Neural cell (in vitro differentiated cells): ENCODE results near the gene CIZ1.

Experiments used
- EZH2 ChIP-seq: fragments of 200-600, 300-800 bp; shearing (Covaris generic), sonication (generic); IDR thresholded peaks from 2 replicates; pipeline ENCODE4 v1.6.1; 2014; ENCODE audit warnings: antibody characterized with exemption, low read length, borderline replicate concordance, mild to moderate bottlenecking; ENCODE audit not compliant: insufficient read depth, poor library complexity, severe bottlenecking
- REST ChIP-seq: IDR thresholded peaks from 2 replicates; pipeline ENCODE4 v1.6.1; 2012; ENCODE audit warnings: borderline replicate concordance

GRCh38 chr9:128206916-128207910 lies 15.8 kb upstream of the CIZ1 start:
- no peak for TF ChIP-seq EZH2
- no peak for TF ChIP-seq REST
